Measurements from ENCODE around the gene PSMD1.

- TF ChIP-seq, protein P1, sequence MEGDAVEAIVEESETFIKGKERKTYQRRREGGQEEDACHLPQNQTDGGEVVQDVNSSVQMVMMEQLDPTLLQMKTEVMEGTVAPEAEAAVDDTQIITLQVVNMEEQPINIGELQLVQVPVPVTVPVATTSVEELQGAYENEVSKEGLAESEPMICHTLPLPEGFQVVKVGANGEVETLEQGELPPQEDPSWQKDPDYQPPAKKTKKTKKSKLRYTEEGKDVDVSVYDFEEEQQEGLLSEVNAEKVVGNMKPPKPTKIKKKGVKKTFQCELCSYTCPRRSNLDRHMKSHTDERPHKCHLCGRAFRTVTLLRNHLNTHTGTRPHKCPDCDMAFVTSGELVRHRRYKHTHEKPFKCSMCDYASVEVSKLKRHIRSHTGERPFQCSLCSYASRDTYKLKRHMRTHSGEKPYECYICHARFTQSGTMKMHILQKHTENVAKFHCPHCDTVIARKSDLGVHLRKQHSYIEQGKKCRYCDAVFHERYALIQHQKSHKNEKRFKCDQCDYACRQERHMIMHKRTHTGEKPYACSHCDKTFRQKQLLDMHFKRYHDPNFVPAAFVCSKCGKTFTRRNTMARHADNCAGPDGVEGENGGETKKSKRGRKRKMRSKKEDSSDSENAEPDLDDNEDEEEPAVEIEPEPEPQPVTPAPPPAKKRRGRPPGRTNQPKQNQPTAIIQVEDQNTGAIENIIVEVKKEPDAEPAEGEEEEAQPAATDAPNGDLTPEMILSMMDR (IDR thresholded peaks at IDR 0.05): no peak
- TF ChIP-seq POLR2A (IDR thresholded peaks at IDR 0.05): no peak
Measured at GRCh38 chr2:231062776-231063175, 6.1 kb downstream of the PSMD1 start.

All from adrenal gland (tissue), 5 donors.